HepG2 (cell line): Measurements from ENCODE around the gene DSTN. TPM values are rescaled to one million over a fixed set of nuclear protein-coding genes. Genes with fewer than 3 reads are reported as not detected.

Experiments used
- ATF1 ChIP-seq: IDR thresholded peaks from 2 replicates; pipeline ENCODE4 v1.6.1; 2016; ENCODE audit warnings: mild to moderate bottlenecking, control low read depth
- CBX5 ChIP-seq: sonication (generic); formaldehyde crosslinking; IDR thresholded peaks from 2 replicates; pipeline ENCODE4 v1.4.0; 2020; ENCODE audit warnings: missing genetic modification reagents, borderline replicate concordance
- HNF4G ChIP-seq, 2 experiments: sonication (generic) in 1 of 2; formaldehyde crosslinking in 1 of 2; IDR thresholded peaks; 2 replicates each; pipeline versions ENCODE4 v1.4.0 to v1.6.1; 2011 to 2020; ENCODE audit warnings: borderline replicate concordance in 2 of 2, low read depth in 2 of 2, mild to moderate bottlenecking in 2 of 2, low read length in 1 of 2, missing genetic modification reagents in 1 of 2, moderate library complexity in 1 of 2
- NFKBIZ ChIP-seq: IDR thresholded peaks from 2 replicates; pipeline ENCODE4 v1.6.1; 2018; ENCODE audit warnings: missing genetic modification reagents, missing compliant biosample characterization
- ONECUT2 ChIP-seq: sonication (generic); formaldehyde crosslinking; IDR thresholded peaks from 2 replicates; pipeline ENCODE4 v1.4.0; 2020; ENCODE audit warnings: missing genetic modification reagents
- ZFP41 ChIP-seq: sonication (generic); formaldehyde crosslinking; IDR thresholded peaks from 2 replicates; pipeline ENCODE4 v1.4.0; 2020; ENCODE audit warnings: mild to moderate bottlenecking, missing genetic modification reagents, borderline replicate concordance
- ZFY ChIP-seq: sonication (generic); formaldehyde crosslinking; IDR thresholded peaks from 2 replicates; pipeline ENCODE4 v1.4.0; 2020; ENCODE audit warnings: missing genetic modification reagents
- ZNF292 ChIP-seq: sonication (generic); formaldehyde crosslinking; IDR thresholded peaks from 2 replicates; pipeline ENCODE4 v1.8.1; 2022; ENCODE audit warnings: mild to moderate bottlenecking, low read depth, missing genetic modification reagents, borderline replicate concordance
- ZNF329 ChIP-seq: sonication (generic); formaldehyde crosslinking; IDR thresholded peaks from 2 replicates; pipeline ENCODE4 v1.9.0; 2021; ENCODE audit warnings: low read depth, mild to moderate bottlenecking, missing genetic modification reagents
- ZNF468 ChIP-seq: sonication (generic); formaldehyde crosslinking; IDR thresholded peaks from 2 replicates; pipeline ENCODE4 v1.8.0; 2022; ENCODE audit warnings: mild to moderate bottlenecking, moderate library complexity, missing genetic modification reagents
- ZNF780A ChIP-seq: sonication (generic); formaldehyde crosslinking; IDR thresholded peaks from 2 replicates; pipeline ENCODE4 v1.8.0; 2022; ENCODE audit warnings: mild to moderate bottlenecking, missing genetic modification reagents, moderate library complexity
- polyA plus RNA-seq, 8 experiments: library from polyadenylated mRNA; depleted of rRNA in 3 of 8; stranded (reverse) in 7 of 8; unstranded in 1 of 8; fragments of >200 nt; fragmentation: Illumina TruSeq in 4 of 8; extraction: Trizol in 4 of 8; gene quantifications; 2 replicates each; pipeline versions ENCODE4 v1.2.1 to v1.2.3, GENCODE V29; 2011 to 2016; ENCODE audit warnings: low read depth in 4 of 8, missing spikeins in 1 of 8, mixed read lengths in 1 of 8; ENCODE audit not compliant: insufficient read depth in 1 of 8
- total RNA-seq, 5 experiments: library from RNA; depleted of rRNA; stranded (reverse); fragments of >200 nt; fragmentation: Illumina TruSeq; extraction: Trizol; gene quantifications; 2 replicates each; pipeline ENCODE4 v1.2.3, GENCODE V29; 2016; ENCODE audit warnings: low read depth in 1 of 5
- TF ChIP-seq, protein P1 (sequence below), 2 experiments: IDR thresholded peaks; 2 replicates each; pipeline ENCODE4 v1.6.1; 2011 to 2012; ENCODE audit warnings: low read length in 2 of 2, borderline replicate concordance in 1 of 2, low read depth in 1 of 2, mild to moderate bottlenecking in 1 of 2, moderate library complexity in 1 of 2
- TF ChIP-seq, protein P2 (sequence below): sonication (generic); formaldehyde crosslinking; IDR thresholded peaks from 2 replicates; pipeline ENCODE4 v1.4.0; 2020; ENCODE audit warnings: missing genetic modification reagents, borderline replicate concordance
- TF ChIP-seq, protein P3 (sequence below): sonication (generic); formaldehyde crosslinking; conservative IDR thresholded peaks from 2 replicates; pipeline ENCODE4 v1.8.0; 2022; ENCODE audit warnings: low read depth, missing genetic modification reagents
- TF ChIP-seq, protein P4 (sequence below): fragments of 450-650 bp; IDR thresholded peaks from 2 replicates; pipeline ENCODE4 v1.6.1; 2016

Gene DSTN
- total and polyA plus RNA-seq, 2 of the 13 experiments (the other 11 are each of a cell fraction or from before 2014, with no cell fraction given), result 27.6 to 106 TPM

DNA sequence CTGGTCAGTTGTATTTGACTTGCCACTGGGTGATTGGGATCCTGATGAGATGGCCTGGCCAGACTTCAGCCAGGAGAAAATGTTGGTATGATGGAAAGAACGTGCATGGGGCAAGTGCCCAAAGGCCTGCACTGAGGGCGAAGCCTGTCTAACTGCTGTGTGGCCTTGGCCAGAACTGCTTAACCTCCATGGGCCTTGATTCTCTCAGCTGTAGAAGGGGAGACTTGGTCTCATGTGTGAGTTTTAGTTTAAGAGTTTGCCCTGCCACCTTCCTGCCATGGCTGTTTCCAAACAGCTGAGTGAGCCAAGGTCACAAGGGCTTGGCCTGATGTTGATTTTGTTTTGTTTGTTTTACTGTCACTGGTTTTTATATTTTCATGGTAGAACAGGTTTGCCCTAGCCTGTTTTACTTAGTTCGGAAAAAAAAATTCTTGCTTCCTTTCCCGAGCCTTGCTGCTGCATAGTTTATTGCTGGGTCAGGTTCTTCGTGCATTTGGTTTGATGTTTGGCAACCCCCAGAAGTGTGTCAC is 35.3 kb downstream of the DSTN start (continued):
- TF ChIP-seq, protein P1, sequence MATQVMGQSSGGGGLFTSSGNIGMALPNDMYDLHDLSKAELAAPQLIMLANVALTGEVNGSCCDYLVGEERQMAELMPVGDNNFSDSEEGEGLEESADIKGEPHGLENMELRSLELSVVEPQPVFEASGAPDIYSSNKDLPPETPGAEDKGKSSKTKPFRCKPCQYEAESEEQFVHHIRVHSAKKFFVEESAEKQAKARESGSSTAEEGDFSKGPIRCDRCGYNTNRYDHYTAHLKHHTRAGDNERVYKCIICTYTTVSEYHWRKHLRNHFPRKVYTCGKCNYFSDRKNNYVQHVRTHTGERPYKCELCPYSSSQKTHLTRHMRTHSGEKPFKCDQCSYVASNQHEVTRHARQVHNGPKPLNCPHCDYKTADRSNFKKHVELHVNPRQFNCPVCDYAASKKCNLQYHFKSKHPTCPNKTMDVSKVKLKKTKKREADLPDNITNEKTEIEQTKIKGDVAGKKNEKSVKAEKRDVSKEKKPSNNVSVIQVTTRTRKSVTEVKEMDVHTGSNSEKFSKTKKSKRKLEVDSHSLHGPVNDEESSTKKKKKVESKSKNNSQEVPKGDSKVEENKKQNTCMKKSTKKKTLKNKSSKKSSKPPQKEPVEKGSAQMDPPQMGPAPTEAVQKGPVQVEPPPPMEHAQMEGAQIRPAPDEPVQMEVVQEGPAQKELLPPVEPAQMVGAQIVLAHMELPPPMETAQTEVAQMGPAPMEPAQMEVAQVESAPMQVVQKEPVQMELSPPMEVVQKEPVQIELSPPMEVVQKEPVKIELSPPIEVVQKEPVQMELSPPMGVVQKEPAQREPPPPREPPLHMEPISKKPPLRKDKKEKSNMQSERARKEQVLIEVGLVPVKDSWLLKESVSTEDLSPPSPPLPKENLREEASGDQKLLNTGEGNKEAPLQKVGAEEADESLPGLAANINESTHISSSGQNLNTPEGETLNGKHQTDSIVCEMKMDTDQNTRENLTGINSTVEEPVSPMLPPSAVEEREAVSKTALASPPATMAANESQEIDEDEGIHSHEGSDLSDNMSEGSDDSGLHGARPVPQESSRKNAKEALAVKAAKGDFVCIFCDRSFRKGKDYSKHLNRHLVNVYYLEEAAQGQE (IDR thresholded peaks at IDR 0.05; ENCODE audit: borderline replicate concordance in 1 of 2, low read depth in 1 of 2, low read length in 2 of 2), result no peak
- TF ChIP-seq ZFY (CRISPR knock-in tag) (no peak), ATF1 (CRISPR knock-in tag) (no peak), ZNF468 (CRISPR knock-in tag) (no peak), ZNF329 (CRISPR knock-in tag) (no peak), CBX5 (peak; percentile 91; the same call in 1 of the 2 replicates), ONECUT2 (no peak), NFKBIZ (0 out of 2 replicates have a peak, but pooled peaks have one; percentile 20), HNF4G (IDR thresholded peaks at IDR 0.05; ENCODE audit: borderline replicate concordance, low read depth, low read length) (no peak), HNF4G (CRISPR knock-in tag; IDR thresholded peaks at IDR 0.05; ENCODE audit: borderline replicate concordance, low read depth) (no peak), ZFP41 (no peak), ZNF292 (CRISPR knock-in tag) (peak; percentile 67; the same call in 1 of the 2 replicates), ZNF780A (CRISPR knock-in tag) (no peak)
- TF ChIP-seq, protein P2, sequence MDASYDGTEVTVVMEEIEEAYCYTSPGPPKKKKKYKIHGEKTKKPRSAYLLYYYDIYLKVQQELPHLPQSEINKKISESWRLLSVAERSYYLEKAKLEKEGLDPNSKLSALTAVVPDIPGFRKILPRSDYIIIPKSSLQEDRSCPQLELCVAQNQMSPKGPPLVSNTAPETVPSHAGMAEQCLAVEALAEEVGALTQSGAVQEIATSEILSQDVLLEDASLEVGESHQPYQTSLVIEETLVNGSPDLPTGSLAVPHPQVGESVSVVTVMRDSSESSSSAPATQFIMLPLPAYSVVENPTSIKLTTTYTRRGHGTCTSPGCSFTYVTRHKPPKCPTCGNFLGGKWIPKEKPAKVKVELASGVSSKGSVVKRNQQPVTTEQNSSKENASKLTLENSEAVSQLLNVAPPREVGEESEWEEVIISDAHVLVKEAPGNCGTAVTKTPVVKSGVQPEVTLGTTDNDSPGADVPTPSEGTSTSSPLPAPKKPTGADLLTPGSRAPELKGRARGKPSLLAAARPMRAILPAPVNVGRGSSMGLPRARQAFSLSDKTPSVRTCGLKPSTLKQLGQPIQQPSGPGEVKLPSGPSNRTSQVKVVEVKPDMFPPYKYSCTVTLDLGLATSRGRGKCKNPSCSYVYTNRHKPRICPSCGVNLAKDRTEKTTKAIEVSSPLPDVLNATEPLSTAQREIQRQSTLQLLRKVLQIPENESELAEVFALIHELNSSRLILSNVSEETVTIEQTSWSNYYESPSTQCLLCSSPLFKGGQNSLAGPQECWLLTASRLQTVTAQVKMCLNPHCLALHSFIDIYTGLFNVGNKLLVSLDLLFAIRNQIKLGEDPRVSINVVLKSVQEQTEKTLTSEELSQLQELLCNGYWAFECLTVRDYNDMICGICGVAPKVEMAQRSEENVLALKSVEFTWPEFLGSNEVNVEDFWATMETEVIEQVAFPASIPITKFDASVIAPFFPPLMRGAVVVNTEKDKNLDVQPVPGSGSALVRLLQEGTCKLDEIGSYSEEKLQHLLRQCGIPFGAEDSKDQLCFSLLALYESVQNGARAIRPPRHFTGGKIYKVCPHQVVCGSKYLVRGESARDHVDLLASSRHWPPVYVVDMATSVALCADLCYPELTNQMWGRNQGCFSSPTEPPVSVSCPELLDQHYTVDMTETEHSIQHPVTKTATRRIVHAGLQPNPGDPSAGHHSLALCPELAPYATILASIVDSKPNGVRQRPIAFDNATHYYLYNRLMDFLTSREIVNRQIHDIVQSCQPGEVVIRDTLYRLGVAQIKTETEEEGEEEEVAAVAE (CRISPR knock-in tag), result no peak
- TF ChIP-seq, protein P3, sequence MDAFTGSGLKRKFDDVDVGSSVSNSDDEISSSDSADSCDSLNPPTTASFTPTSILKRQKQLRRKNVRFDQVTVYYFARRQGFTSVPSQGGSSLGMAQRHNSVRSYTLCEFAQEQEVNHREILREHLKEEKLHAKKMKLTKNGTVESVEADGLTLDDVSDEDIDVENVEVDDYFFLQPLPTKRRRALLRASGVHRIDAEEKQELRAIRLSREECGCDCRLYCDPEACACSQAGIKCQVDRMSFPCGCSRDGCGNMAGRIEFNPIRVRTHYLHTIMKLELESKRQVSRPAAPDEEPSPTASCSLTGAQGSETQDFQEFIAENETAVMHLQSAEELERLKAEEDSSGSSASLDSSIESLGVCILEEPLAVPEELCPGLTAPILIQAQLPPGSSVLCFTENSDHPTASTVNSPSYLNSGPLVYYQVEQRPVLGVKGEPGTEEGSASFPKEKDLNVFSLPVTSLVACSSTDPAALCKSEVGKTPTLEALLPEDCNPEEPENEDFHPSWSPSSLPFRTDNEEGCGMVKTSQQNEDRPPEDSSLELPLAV (CRISPR knock-in tag), result no peak
- TF ChIP-seq, protein P4, sequence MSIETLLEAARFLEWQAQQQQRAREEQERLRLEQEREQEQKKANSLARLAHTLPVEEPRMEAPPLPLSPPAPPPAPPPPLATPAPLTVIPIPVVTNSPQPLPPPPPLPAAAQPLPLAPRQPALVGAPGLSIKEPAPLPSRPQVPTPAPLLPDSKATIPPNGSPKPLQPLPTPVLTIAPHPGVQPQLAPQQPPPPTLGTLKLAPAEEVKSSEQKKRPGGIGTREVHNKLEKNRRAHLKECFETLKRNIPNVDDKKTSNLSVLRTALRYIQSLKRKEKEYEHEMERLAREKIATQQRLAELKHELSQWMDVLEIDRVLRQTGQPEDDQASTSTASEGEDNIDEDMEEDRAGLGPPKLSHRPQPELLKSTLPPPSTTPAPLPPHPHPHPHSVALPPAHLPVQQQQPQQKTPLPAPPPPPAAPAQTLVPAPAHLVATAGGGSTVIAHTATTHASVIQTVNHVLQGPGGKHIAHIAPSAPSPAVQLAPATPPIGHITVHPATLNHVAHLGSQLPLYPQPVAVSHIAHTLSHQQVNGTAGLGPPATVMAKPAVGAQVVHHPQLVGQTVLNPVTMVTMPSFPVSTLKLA, result no peak
